ENCODE data around the gene PLA2G15.

The PLA2G15 gene

GRCh38 chr16:68299571-68300453 is 54.6 kb downstream of the PLA2G15 start:
- no peak for DNase-seq

DNA sequence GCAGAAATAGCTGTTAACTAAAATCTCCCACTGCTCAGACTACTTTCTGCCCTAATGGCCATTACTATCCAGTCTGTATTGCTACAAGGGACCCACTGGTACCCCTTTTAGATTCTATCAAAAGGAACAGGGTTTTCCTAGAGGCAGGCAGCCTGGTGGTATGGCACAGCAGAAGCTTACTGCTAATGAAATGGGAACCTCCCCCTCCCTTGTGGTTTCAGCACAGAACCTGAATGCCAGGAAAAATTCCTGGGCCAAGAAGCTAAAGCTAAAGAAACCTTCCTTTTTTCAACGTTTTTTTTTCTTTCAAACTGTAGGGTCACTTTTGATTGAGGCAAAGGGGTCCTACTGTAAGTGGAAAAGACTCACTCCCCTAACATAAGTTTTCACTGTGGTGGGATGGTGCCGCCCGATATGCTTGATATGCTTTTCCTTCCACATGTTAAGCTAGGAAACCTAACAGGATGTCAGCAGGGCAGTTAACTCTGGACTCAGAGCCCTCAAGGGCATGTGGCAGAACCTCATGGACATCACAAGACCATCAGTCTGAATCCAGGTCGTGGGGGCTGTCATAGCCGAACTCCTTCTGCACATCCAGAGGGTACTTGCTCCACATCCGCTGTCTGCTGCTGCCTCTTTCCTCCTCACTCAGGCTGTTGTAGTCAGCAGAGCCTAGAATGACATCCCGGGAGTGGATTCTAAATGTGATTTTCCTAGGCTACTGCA is 55.7 kb downstream of the PLA2G15 start:
- DNase-seq = no peak

DNA sequence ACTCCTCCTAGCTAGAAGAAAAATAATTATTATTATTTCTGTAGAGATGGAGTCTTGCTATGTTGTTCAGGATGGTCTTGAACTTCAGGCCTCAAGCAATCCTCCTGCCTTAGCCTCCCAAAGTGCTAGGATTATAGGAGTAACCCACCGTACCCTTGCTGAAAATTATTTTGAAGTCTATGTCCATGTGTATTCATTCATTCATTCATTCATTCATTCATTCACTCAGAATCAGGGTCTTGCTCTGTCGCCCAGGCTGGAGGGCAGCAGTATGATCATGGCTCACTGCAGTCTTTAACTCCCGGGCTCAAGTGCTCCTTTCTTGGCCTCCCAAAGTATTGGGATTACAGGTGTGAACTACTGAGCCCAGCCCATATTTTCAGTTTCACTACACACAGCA is 61.5 kb downstream of the PLA2G15 start:
- no peak for DNase-seq

DNA sequence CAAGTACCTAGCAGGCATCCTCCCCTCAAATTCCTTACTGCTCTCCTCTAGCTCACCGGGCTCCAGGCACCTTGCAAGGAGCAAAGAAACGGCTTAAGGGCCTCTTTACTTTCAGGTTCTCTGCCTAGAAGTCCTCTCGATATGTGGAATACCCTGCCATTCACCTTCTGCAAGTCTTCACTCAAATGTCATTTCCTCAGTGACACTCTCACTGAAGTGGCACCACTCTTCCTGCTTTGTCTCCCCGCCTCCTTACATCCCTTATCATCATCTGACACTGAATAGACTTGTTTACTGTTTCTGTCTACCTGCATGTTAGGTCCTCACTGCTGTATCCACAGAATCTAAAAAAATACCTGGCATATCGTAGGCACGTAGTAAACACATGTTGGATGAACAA is 64.6 kb downstream of the PLA2G15 start:
- peak; percentile 13 for DNase-seq

GRCh38 chr16:68310437-68310773 is 65.2 kb downstream of the PLA2G15 start:
- DNase-seq = no peak

All from MV-4-11 (cell line).